Liver (tissue), 9 donors: ENCODE measurements around the gene KRT1. TPM values are rescaled to one million over a fixed set of nuclear protein-coding genes. Genes with fewer than 3 reads are reported as not detected.

Experiments used
- DNase-seq: peaks from one replicate; pipeline ENCODE4 v3.0.0-alpha.2; 2017; ENCODE audit warnings: low spot score
- H3K27ac ChIP-seq, 2 donors: one replicate each; pipeline ENCODE4 v1.7.0; 2013; ENCODE audit warnings: inconsistent platforms in 2 of 2, low read length in 2 of 2, control low read depth in 1 of 2, low read depth in 1 of 2, mild to moderate bottlenecking in 1 of 2
- H3K27me3 ChIP-seq, 4 donors: one replicate each; pipeline versions ENCODE4 v1.6.1 to v1.7.0; 2013; ENCODE audit warnings: low read length in 3 of 4, inconsistent platforms in 1 of 4, mild to moderate bottlenecking in 1 of 4, moderate library complexity in 1 of 4; ENCODE audit not compliant: control insufficient read depth in 4 of 4, insufficient read depth in 4 of 4
- H3K36me3 ChIP-seq, 4 donors: one replicate each; pipeline versions ENCODE4 v1.6.1 to v1.7.0; 2013; ENCODE audit warnings: low read length in 3 of 4, mild to moderate bottlenecking in 3 of 4, low read depth in 1 of 4, moderate library complexity in 1 of 4; ENCODE audit not compliant: control insufficient read depth in 4 of 4, insufficient read depth in 3 of 4
- H3K4me1 ChIP-seq, 4 donors: one replicate each; pipeline versions ENCODE4 v1.6.1 to v1.7.0; 2013; ENCODE audit warnings: low read length in 3 of 4, mild to moderate bottlenecking in 3 of 4, moderate library complexity in 1 of 4; ENCODE audit not compliant: control insufficient read depth in 4 of 4, insufficient read depth in 4 of 4
- H3K4me3 ChIP-seq, 3 donors: one replicate each; pipeline versions ENCODE4 v1.6.1 to v1.7.0; 2013; ENCODE audit warnings: low read length in 3 of 3, control low read depth in 1 of 3, low read depth in 1 of 3, mild to moderate bottlenecking in 1 of 3
- H3K9ac ChIP-seq, 2 donors: one replicate each; pipeline ENCODE4 v1.7.0; 2013; ENCODE audit warnings: low read length in 2 of 2, mild to moderate bottlenecking in 2 of 2, moderate library complexity in 2 of 2, control low read depth in 1 of 2, low read depth in 1 of 2
- H3K9me3 ChIP-seq, 4 donors: one replicate each; pipeline versions ENCODE4 v1.6.1 to v1.7.0; 2013; ENCODE audit warnings: low read length in 3 of 4; ENCODE audit not compliant: control insufficient read depth in 4 of 4
- ATF3 ChIP-seq: IDR thresholded peaks from 2 replicates; pipeline ENCODE4 v1.6.1; 2016; ENCODE audit warnings: antibody characterized with exemption
- CTCF ChIP-seq: fragments of 150-350 bp; IDR thresholded peaks from 2 replicates; pipeline ENCODE4 v1.5.1; 2017; ENCODE audit warnings: improper control_type of control experiment, low read depth, low read length; ENCODE audit not compliant: missing input control
- EGR1 ChIP-seq, 2 donors: IDR thresholded peaks; 2 replicates each; pipeline ENCODE4 v1.6.1; 2016 to 2018; ENCODE audit warnings: antibody characterized with exemption in 2 of 2, low read depth in 2 of 2
- FOXA1 ChIP-seq: IDR thresholded peaks from 2 replicates; pipeline ENCODE4 v1.6.1; 2016; ENCODE audit warnings: antibody characterized with exemption
- FOXA2 ChIP-seq: IDR thresholded peaks from 2 replicates; pipeline ENCODE4 v1.6.1; 2016; ENCODE audit warnings: antibody characterized with exemption
- GABPA ChIP-seq, 2 donors: IDR thresholded peaks in 1 of 2; conservative IDR thresholded peaks in 1 of 2; 2 replicates each; pipeline ENCODE4 v1.6.1; 2016; ENCODE audit warnings: antibody characterized with exemption in 2 of 2, mild to moderate bottlenecking in 1 of 2, moderate library complexity in 1 of 2
- HNF4A ChIP-seq, 2 donors: conservative IDR thresholded peaks; 2 replicates each; pipeline ENCODE4 v1.6.1; 2016; ENCODE audit warnings: antibody characterized with exemption in 2 of 2, mild to moderate bottlenecking in 2 of 2
- HNF4G ChIP-seq: IDR thresholded peaks from 2 replicates; pipeline ENCODE4 v1.6.1; 2016; ENCODE audit warnings: antibody characterized with exemption
- JUND ChIP-seq, 2 donors: IDR thresholded peaks; 2 replicates each; pipeline ENCODE4 v1.6.1; 2016; ENCODE audit warnings: antibody characterized with exemption in 2 of 2
- MAX ChIP-seq: IDR thresholded peaks from 2 replicates; pipeline ENCODE4 v1.6.1; 2016; ENCODE audit warnings: antibody characterized with exemption
- NR2F2 ChIP-seq: IDR thresholded peaks from 2 replicates; pipeline ENCODE4 v1.6.1; 2016; ENCODE audit warnings: antibody characterized with exemption
- RAD21 ChIP-seq, 2 donors: IDR thresholded peaks; 2 replicates each; pipeline ENCODE4 v1.6.1; 2016; ENCODE audit warnings: antibody characterized with exemption in 2 of 2, mild to moderate bottlenecking in 2 of 2
- REST ChIP-seq: IDR thresholded peaks from 2 replicates; pipeline ENCODE4 v1.6.1; 2016; ENCODE audit warnings: antibody characterized with exemption, mild to moderate bottlenecking
- RXRA ChIP-seq, 2 donors: IDR thresholded peaks; 2 replicates each; pipeline ENCODE4 v1.6.1; 2017 to 2018; ENCODE audit warnings: antibody characterized with exemption in 2 of 2, mild to moderate bottlenecking in 1 of 2
- SP1 ChIP-seq: IDR thresholded peaks from 2 replicates; pipeline ENCODE4 v1.6.1; 2018; ENCODE audit warnings: antibody characterized with exemption, mild to moderate bottlenecking
- TAF1 ChIP-seq: conservative IDR thresholded peaks from 2 replicates; pipeline ENCODE4 v1.6.1; 2016; ENCODE audit warnings: antibody characterized with exemption, mild to moderate bottlenecking
- YY1 ChIP-seq: IDR thresholded peaks from 2 replicates; pipeline ENCODE4 v1.6.1; 2016; ENCODE audit warnings: antibody characterized with exemption, mild to moderate bottlenecking
- ZBTB33 ChIP-seq: IDR thresholded peaks from 2 replicates; pipeline ENCODE4 v1.6.1; 2016; ENCODE audit warnings: antibody characterized with exemption
- WGBS: extraction: QIAGEN DNeasy Blood & Tissue Kit; methylation state at CpG from one replicate; pipeline ENCODE4 v1.1.7; 2013; 5-methylcytosine and 5-hydroxymethylcytosine counted together
- polyA plus RNA-seq, 2 donors: library from polyadenylated mRNA; stranded (reverse) in 1 of 2; unstranded in 1 of 2; fragments of 200-250 nt in 1 of 2; fragments of >200 nt in 1 of 2; fragmentation: Nextera tagmentation in 1 of 2; extraction: Ambion mirVana in 1 of 2; gene quantifications; one replicate each; pipeline versions ENCODE4 v1.2.1 to v1.2.3, GENCODE V29; 2013 to 2015
- total RNA-seq, 2 donors: library from RNA; depleted of rRNA; stranded (reverse); fragments of >200 nt; gene quantifications; one replicate each; pipeline ENCODE4 v1.2.3, GENCODE V29; 2014
- donor health status: healthy.
- donor health status: healthy.
- donor health status: healthy.
- donor health status: healthy.
- donor health status: healthy.

The KRT1 gene
- total and polyA plus RNA-seq, 4 donors = 0.14 to 2.7 TPM; not detected in 2

- TF ChIP-seq FOXA1 (no peak), GABPA (IDR thresholded peaks at IDR 0.05 in 1 of 2, conservative IDR thresholded peaks at IDR 0.05 in 1 of 2) (no peak), ATF3 (no peak), EGR1 (IDR thresholded peaks at IDR 0.05; ENCODE audit: low read depth in 2 of 2) (no peak), ZBTB33 (no peak), HNF4A (conservative IDR thresholded peaks at IDR 0.05) (no peak), REST (no peak), NR2F2 (no peak), SP1 (no peak), MAX (no peak), JUND (IDR thresholded peaks at IDR 0.05) (no peak), CTCF (no peak), HNF4G (no peak), FOXA2 (no peak), TAF1 (no peak), RAD21 (IDR thresholded peaks at IDR 0.05) (no peak), RXRA (IDR thresholded peaks at IDR 0.05) (no peak), YY1 (no peak)
- DNase-seq = peak; percentile 24
- Histone ChIP-seq H3K27ac (no peak overlapping the region), H3K4me3 (no peak overlapping the region), H3K9ac (no peak overlapping the region), H3K36me3 (no peaks in the 10 kb centered on the region), H3K4me1 (no peaks in the 10 kb centered on the region), H3K9me3 (no peaks in the 10 kb centered on the region), H3K27me3 (peaks cover 0 to 3% (median 0%) of the 10 kb centered on the region in 4 donors)
- WGBS = 91% methylated on average over 10 of the region's 10 CpGs
Observed at GRCh38 chr12:52643233-52644077, 36.8 kb downstream of the KRT1 start.
